Heart left ventricle (tissue), 16 donors: ENCODE results near the gene ALMS1. TPM values are rescaled to one million over a fixed set of nuclear protein-coding genes. Genes with fewer than 3 reads are reported as not detected.

Experiments used
- ATAC-seq, 4 donors: fragments of 200-7000 bp; cut with Tn5 transposase; one replicate each; pipeline ENCODE4 v1.9.1; 2020 to 2022; ENCODE audit warnings: moderate library complexity in 4 of 4, mild to moderate bottlenecking in 3 of 4, moderate number of reproducible peaks in 1 of 4
- DNase-seq, 5 donors: peaks; one replicate each; pipeline ENCODE4 v3.0.0-alpha.2; 2020
- H3K27ac ChIP-seq, 12 donors: fragments of 200-600 bp; sonication (generic) in 4 of 12; one replicate each; pipeline versions ENCODE4 v1.5.0 to v1.8.0; 2016 to 2022; ENCODE audit warnings: mild to moderate bottlenecking in 2 of 12
- H3K27me3 ChIP-seq, 9 donors: fragments of 200-600 bp; sonication (generic) in 2 of 9; one replicate each; pipeline versions ENCODE4 v1.5.1 to v1.8.0; 2016 to 2022; ENCODE audit warnings: mild to moderate bottlenecking in 3 of 9
- H3K36me3 ChIP-seq, 9 donors: fragments of 200-600 bp; sonication (generic) in 2 of 9; one replicate each; pipeline versions ENCODE4 v1.5.0 to v1.8.0; 2018 to 2022; ENCODE audit warnings: mild to moderate bottlenecking in 2 of 9
- H3K4me1 ChIP-seq, 12 donors: fragments of 200-600 bp; sonication (generic) in 4 of 12; one replicate each; pipeline versions ENCODE4 v1.5.0 to v1.8.0; 2016 to 2022; ENCODE audit warnings: mild to moderate bottlenecking in 3 of 12
- H3K4me3 ChIP-seq, 12 donors: fragments of 200-600 bp; sonication (generic) in 4 of 12; one replicate each; pipeline versions ENCODE4 v1.5.0 to v1.8.0; 2017 to 2022; ENCODE audit warnings: mild to moderate bottlenecking in 9 of 12, moderate library complexity in 4 of 12
- H3K9me3 ChIP-seq, 12 donors: fragments of 200-600 bp; sonication (generic) in 4 of 12; one replicate each; pipeline versions ENCODE4 v1.5.0 to v1.8.0; 2016 to 2022; ENCODE audit warnings: mild to moderate bottlenecking in 1 of 12
- POLR2A ChIP-seq, 2 donors: fragments of 450-650 bp; IDR thresholded peaks; one replicate each; pipeline ENCODE4 v1.6.1; 2017; ENCODE audit warnings: antibody characterized with exemption in 2 of 2, mild to moderate bottlenecking in 2 of 2, moderate library complexity in 2 of 2
- WGBS, 4 donors: extraction: QIAGEN DNeasy Blood & Tissue Kit in 2 of 4; methylation state at CpG; one replicate each; pipeline versions ENCODE4 v1.1.5 to v1.1.7; 2013 to 2018; 5-methylcytosine and 5-hydroxymethylcytosine counted together
- intact Hi-C, 10 donors: fragments of 100-400 bp; cut with DNase I; formaldehyde crosslinking; loops; one replicate each; pipeline versions ENCODE4 v1.11.1 to v1.14.2; 2022
- polyA plus RNA-seq, 2 donors: library from polyadenylated mRNA; stranded (reverse); fragments of 200-250 nt; gene quantifications; one replicate each; pipeline ENCODE4 v1.2.3, GENCODE V29; 2013
- total RNA-seq, 9 donors: library from RNA; depleted of rRNA in 2 of 9; stranded (reverse); fragments of >200 nt in 2 of 9; fragmentation: NEBNext Ultra II Directional in 3 of 9; extraction: Animal tissue kit (Norgen Biotek cat#: 25700) in 3 of 9; gene quantifications; one replicate each; pipeline versions ENCODE4 v1.1.0 to v1.2.4, GENCODE V29; 2016 to 2023
- TF ChIP-seq, protein P1 (sequence below), 12 donors: fragments of 200-600 bp; sonication (generic) in 4 of 12; IDR thresholded peaks; one replicate each; pipeline versions ENCODE4 v1.5.0 to v1.8.0; 2018 to 2022; ENCODE audit warnings: antibody characterized with exemption in 12 of 12, mild to moderate bottlenecking in 5 of 12
- donor health status: ischemic (EF 13 %, LVEDD 7.1; RV severe dilation, severe dysfunction).
- donor health status: healthy with polysubstance abuse.
- donor health status: DM: no; HTN: yes; CAD: no.
- donor health status: DM: no; HTN: no; CAD: no.
- donor health status: ischemic (EF 25% LVEDD 6.9; RV normal size, moderate dysfunction).
- donor health status: ischemic (EF 25% LVEDD 5.7; RV mildly dilated, moderate dysfunction).
- donor health status: healthy.
- donor health status: DM: yes; HTN: yes; CAD: no.
- donor health status: ischemic (EF 35%, LVEDD 5.7; RV mildly dilated, moderate dysfunction).
- donor health status: nonischemic (EF 11% LVEDD 7.7; RV severe dilation, severe dysfunction).
- donor health status: DM: yes; HTN: yes; CAD: no.
- donor health status: PGD.
- donor health status: ischemic (EF 29% LVEDD 5.4; RV normal size, mild dysfunction).
- donor health status: nonischemic (EF 23%, LVEDD 6.1; RV moderate dilation, normal function).

The ALMS1 gene
- total and polyA plus RNA-seq, 11 donors: 2.5 to 21.4 (median 9.4) TPM

DNA sequence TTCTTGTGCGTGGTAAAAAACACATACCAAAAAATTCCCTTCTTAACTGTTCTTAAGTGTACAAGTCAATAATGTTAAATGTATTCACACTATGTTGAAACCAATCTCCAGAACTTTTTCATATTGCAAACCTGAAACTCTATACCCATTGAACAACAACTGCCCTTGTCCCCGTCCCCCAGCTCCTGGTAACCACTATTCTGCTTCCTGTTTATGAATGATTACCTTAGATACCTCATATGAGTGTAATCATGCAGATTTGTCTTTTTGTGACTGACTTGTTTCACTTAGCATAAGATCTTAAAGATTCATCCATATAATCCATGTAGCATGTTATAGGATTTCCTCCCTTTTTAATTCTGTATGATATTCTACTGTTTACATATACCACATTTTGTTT, 196.7 kb downstream of the ALMS1 start:
- no peak for TF ChIP-seq POLR2A (IDR thresholded peaks at IDR 0.05)
- TF ChIP-seq, protein P1, sequence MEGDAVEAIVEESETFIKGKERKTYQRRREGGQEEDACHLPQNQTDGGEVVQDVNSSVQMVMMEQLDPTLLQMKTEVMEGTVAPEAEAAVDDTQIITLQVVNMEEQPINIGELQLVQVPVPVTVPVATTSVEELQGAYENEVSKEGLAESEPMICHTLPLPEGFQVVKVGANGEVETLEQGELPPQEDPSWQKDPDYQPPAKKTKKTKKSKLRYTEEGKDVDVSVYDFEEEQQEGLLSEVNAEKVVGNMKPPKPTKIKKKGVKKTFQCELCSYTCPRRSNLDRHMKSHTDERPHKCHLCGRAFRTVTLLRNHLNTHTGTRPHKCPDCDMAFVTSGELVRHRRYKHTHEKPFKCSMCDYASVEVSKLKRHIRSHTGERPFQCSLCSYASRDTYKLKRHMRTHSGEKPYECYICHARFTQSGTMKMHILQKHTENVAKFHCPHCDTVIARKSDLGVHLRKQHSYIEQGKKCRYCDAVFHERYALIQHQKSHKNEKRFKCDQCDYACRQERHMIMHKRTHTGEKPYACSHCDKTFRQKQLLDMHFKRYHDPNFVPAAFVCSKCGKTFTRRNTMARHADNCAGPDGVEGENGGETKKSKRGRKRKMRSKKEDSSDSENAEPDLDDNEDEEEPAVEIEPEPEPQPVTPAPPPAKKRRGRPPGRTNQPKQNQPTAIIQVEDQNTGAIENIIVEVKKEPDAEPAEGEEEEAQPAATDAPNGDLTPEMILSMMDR (IDR thresholded peaks at IDR 0.05): no peak
- Histone ChIP-seq H3K27me3 (no peaks in the 10 kb centered on the region), H3K36me3 (peaks cover 0 to 17% (median 0%) of the 10 kb centered on the region in 9 donors), H3K9me3 (peaks cover 0 to 28% (median 0%) of the 10 kb centered on the region in 12 donors), H3K4me1 (no peaks in the 10 kb centered on the region), H3K4me3 (no peak overlapping the region), H3K27ac (no peak overlapping the region)
- DNase-seq: no peak
- 90 to 96% (median 93%) methylated on average over 2 of the region's 2 CpGs for WGBS, 4 donors
- no peak for ATAC-seq
- intact Hi-C loops: no loop called here

DNA sequence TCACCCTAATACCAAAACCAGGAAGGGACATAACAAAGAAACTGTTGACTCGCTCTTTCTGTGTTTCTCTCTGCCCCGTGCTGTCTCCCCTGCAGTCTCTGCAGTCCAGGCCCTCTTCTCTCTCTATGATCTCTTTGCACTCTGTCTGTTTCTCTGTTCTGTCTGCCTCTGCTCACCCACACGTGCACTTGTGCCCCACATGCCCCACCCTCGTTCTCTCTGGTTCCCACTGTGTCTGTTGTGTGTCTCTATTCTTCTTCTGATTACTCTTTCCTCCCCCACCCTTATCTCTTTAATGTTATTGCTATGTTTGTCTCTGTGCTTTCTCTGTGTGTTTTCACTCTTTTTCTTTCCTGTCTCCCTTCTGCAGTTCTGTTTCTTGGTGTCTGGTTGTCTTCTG, 202.5 kb downstream of the ALMS1 start:
- DNase-seq (no peak), ATAC-seq (peak in 1 of 4 donors; percentile 22)
- intact Hi-C loops: no loop called here
- no peak overlapping the region for H3K27ac ChIP-seq
- TF ChIP-seq, protein P1 (IDR thresholded peaks at IDR 0.05): no peak
- no peak for TF ChIP-seq POLR2A (IDR thresholded peaks at IDR 0.05)
- peaks cover 0 to 9% (median 0%) of the 10 kb centered on the region in 12 donors for H3K9me3 ChIP-seq
- peaks cover 0 to 8% (median 0%) of the 10 kb centered on the region in 12 donors for H3K4me1 ChIP-seq
- no peak overlapping the region for H3K4me3 ChIP-seq
- WGBS, 4 donors: 43 to 49% (median 46%) methylated on average over 4 of the region's 4 CpGs
- H3K36me3 ChIP-seq: no peaks in the 10 kb centered on the region
- H3K27me3 ChIP-seq: no peaks in the 10 kb centered on the region

DNA sequence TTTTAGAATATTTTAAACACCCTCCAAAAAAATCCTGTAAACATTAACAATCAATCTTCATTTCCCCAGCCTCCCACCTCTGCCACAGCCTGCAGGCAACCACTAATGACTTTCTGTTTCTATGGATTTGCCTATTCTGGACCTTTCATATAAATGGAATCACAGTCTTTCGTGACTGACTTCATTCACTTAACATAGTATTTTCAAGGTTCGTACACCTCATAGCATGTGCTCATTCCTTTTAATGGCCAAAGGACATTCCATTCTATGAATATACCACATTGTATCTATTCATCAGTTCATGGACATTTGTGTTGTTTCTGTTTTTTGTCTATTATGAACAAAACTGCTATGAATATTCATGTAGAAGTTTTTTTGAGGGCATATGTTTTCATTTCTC, 208.0 kb downstream of the ALMS1 start:
- H3K36me3 ChIP-seq: no peaks in the 10 kb centered on the region
- TF ChIP-seq POLR2A (IDR thresholded peaks at IDR 0.05): no peak
- TF ChIP-seq, protein P1 (IDR thresholded peaks at IDR 0.05): no peak
- peaks cover 0 to 7% (median 0%) of the 10 kb centered on the region in 12 donors for H3K9me3 ChIP-seq
- ATAC-seq: no peak
- H3K27ac ChIP-seq: no peak overlapping the region
- no peaks in the 10 kb centered on the region for H3K27me3 ChIP-seq
- intact Hi-C loops: no loop called here
- peaks cover 0 to under 1% (median 0%) of the 10 kb centered on the region in 12 donors for H3K4me1 ChIP-seq
- H3K4me3 ChIP-seq: no peak overlapping the region
- no peak for DNase-seq
- 51 to 70% (median 66%) methylated on average over 2 of the region's 2 CpGs for WGBS, 4 donors

DNA sequence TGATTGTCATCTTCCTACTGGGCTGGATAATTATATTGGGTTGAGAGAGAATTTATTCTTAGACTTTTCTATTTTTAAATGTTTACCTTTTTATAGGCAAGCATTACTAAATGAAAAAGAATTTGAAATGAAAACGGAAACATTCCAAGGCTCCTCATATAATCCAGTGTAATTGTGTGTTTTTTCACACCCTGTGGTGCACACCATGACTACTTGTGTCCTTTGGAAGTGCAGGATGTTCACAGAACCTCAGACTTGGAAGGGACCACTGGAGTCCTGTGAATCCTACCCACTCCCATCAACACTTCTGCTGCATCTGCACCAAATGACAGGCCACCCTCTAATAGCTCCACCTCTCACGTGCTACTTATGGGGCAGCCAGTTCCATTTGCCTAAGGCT, 208.6 kb downstream of the ALMS1 start:
- WGBS, 4 donors: 72 to 89% (median 83%) methylated on average over 2 of the region's 2 CpGs
- no peak overlapping the region for H3K27ac ChIP-seq
- no peak overlapping the region for H3K4me3 ChIP-seq
- H3K27me3 ChIP-seq: no peaks in the 10 kb centered on the region
- ATAC-seq (no peak), DNase-seq (no peak)
- intact Hi-C loops: no loop called here
- H3K36me3 ChIP-seq: peaks cover 0 to 3% (median 0%) of the 10 kb centered on the region in 9 donors
- H3K4me1 ChIP-seq: no peaks in the 10 kb centered on the region
- H3K9me3 ChIP-seq: peaks cover 0 to 7% (median 0%) of the 10 kb centered on the region in 12 donors
- TF ChIP-seq POLR2A (IDR thresholded peaks at IDR 0.05): no peak
- TF ChIP-seq, protein P1 (IDR thresholded peaks at IDR 0.05): no peak
